Iris pigment epithelial cell (primary cell): ENCODE measurements around the gene C1QC.

ENCODE experiments used
- DNase-seq: peaks from one replicate; pipeline ENCODE4 v3.0.0-alpha.2; 2011; ENCODE audit warnings: low read depth

The C1QC gene

GRCh38 chr1:22643381-22643780 lies at the start of gene C1QC:
C1QC (plus strand) TSS chr1:22643633; CDS start chr1:22644024, 391 bp downstream.
- DNase-seq, result no peak

GRCh38 chr1:22594396-22594795 lies 49.0 kb upstream of the C1QC start:
- DNase-seq, result no peak

- no peak for DNase-seq
Measured at GRCh38 chr1:22595108-22595507, 48.3 kb upstream of the C1QC start.

- no peak for DNase-seq
Measured at GRCh38 chr1:22597301-22597965, 46.0 kb upstream of the C1QC start.

- DNase-seq, result no peak
Measured at GRCh38 chr1:22597996-22598395, 45.4 kb upstream of the C1QC start.

GRCh38 chr1:22598736-22599135 lies 44.7 kb upstream of the C1QC start:
- no peak for DNase-seq

GRCh38 chr1:22600071-22600816 lies 43.2 kb upstream of the C1QC start:
- DNase-seq, result no peak

- DNase-seq, result no peak
Measured at GRCh38 chr1:22600817-22601605, 42.4 kb upstream of the C1QC start.

- no peak for DNase-seq
Measured at GRCh38 chr1:22601610-22602009, 41.8 kb upstream of the C1QC start.

GRCh38 chr1:22602060-22602740 lies 41.2 kb upstream of the C1QC start:
- no peak for DNase-seq

GRCh38 chr1:22606161-22606560 lies 37.3 kb upstream of the C1QC start:
- DNase-seq, result no peak

- DNase-seq, result no peak
Measured at GRCh38 chr1:22607154-22607553, 36.3 kb upstream of the C1QC start.

- no peak for DNase-seq
Measured at GRCh38 chr1:22608361-22608760, 35.1 kb upstream of the C1QC start.

- DNase-seq, result no peak
Measured at GRCh38 chr1:22609291-22609690, 34.1 kb upstream of the C1QC start.

- DNase-seq, result peak; percentile 50
Measured at GRCh38 chr1:22611530-22611947, 31.9 kb upstream of the C1QC start.

- DNase-seq, result no peak
Measured at GRCh38 chr1:22612671-22613571, 30.5 kb upstream of the C1QC start.

- no peak for DNase-seq
Measured at GRCh38 chr1:22613572-22613918, 29.9 kb upstream of the C1QC start.

GRCh38 chr1:22613951-22614350 lies 29.5 kb upstream of the C1QC start:
- DNase-seq, result no peak

GRCh38 chr1:22615886-22616285 lies 27.5 kb upstream of the C1QC start:
- no peak for DNase-seq

GRCh38 chr1:22616571-22616970 lies 26.9 kb upstream of the C1QC start:
- DNase-seq, result no peak

- DNase-seq, result no peak
Measured at GRCh38 chr1:22618056-22618455, 25.4 kb upstream of the C1QC start.
